Mucosa of rectum (tissue), 2 donors: ENCODE data around the gene MTHFSD.

Experiments used
- H3K27ac ChIP-seq, 2 donors: one replicate each; pipeline ENCODE4 v1.7.0; 2013; ENCODE audit warnings: inconsistent platforms in 2 of 2, low read depth in 2 of 2, low read length in 2 of 2
- H3K27me3 ChIP-seq, 2 donors: one replicate each; pipeline ENCODE4 v1.7.0; 2013; ENCODE audit warnings: low read length in 2 of 2; ENCODE audit not compliant: control insufficient read depth in 2 of 2, insufficient read depth in 2 of 2
- H3K36me3 ChIP-seq, 2 donors: one replicate each; pipeline ENCODE4 v1.7.0; 2013; ENCODE audit warnings: low read length in 2 of 2; ENCODE audit not compliant: control insufficient read depth in 2 of 2, insufficient read depth in 2 of 2
- H3K4me1 ChIP-seq, 2 donors: one replicate each; pipeline ENCODE4 v1.7.0; 2013; ENCODE audit warnings: low read length in 2 of 2, mild to moderate bottlenecking in 1 of 2; ENCODE audit not compliant: control insufficient read depth in 2 of 2, insufficient read depth in 2 of 2
- H3K4me3 ChIP-seq, 2 donors: one replicate each; pipeline ENCODE4 v1.7.0; 2013; ENCODE audit warnings: low read length in 2 of 2
- H3K9ac ChIP-seq, 2 donors: one replicate each; pipeline ENCODE4 v1.7.0; 2013; ENCODE audit warnings: low read length in 2 of 2, low read depth in 1 of 2, mild to moderate bottlenecking in 1 of 2
- H3K9me3 ChIP-seq, 2 donors: one replicate each; pipeline ENCODE4 v1.7.0; 2013; ENCODE audit warnings: low read length in 2 of 2; ENCODE audit not compliant: control insufficient read depth in 2 of 2
- donor health status: healthy.
- donor health status: Normal muscosa, but diverticular disease.

The MTHFSD gene

DNA sequence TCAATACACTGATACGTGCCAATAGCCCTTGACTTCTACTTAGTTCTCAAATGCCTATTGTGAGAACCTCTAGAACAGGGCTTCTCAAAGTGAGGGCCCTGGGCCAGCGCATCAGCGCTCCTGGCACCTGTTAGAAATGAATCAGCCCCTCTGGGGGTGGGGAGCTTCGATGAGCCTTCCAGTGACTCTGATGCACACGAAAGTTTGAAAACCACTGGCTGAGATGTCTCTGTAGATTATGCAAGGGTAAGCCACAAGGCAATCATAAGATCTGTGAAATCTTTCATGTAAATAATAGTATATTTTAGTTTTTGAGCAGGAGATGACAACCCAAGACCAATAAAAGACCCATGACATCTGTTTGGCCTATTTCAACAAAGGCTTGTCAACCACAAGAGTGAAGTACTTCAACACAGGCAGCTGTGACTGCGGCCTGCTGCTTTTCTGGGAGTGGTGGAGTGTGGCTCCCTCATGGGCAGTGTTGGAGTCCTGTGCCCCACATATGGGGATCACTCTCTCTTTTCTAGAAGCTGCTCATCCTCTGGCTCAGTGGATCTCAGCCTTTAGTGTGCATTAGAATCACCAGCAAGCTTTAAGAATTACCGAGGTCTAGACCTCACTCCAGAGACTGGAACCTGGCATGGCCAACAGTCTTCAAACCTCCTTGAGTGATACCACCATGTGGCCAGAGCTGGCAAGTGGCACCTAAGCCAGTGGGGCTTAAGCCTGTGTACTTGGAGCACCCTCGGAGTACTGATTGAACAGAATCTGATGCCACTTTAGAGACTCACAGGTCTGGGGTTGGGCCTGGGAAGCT, 5.8 kb downstream of the MTHFSD start:
- no peak overlapping the region for H3K4me3 ChIP-seq
- H3K27me3 ChIP-seq: no peaks in the 10 kb centered on the region
- no peak overlapping the region for H3K27ac ChIP-seq
- no peaks in the 10 kb centered on the region for H3K9me3 ChIP-seq
- H3K9ac ChIP-seq: no peak overlapping the region
- peaks cover 20 to 35% of the 10 kb centered on the region in 2 donors for H3K36me3 ChIP-seq
- peaks cover 1 to 3% of the 10 kb centered on the region in 2 donors for H3K4me1 ChIP-seq

DNA sequence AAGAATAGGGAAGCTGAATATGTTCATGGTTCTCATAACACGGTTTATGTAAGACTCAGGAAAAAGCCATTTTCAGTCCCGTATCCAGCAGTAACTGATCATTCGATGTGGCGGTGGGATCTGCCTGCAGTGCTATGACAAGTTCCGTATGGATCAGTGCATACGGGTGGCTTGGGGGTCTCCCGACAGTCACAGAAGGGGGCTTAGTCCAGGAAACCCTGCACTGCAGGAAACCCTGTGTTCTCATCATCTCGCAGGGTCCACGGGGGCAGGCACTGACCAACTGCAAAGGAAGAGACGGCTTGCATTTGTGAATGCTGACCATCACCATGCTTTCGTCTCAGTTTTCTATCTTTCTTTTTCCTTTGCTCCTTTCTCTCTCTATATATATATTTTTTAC, 7.7 kb downstream of the MTHFSD start:
- no peak overlapping the region for H3K27ac ChIP-seq
- no peaks in the 10 kb centered on the region for H3K9me3 ChIP-seq
- H3K9ac ChIP-seq: no peak overlapping the region
- H3K36me3 ChIP-seq: peaks cover 29 to 46% of the 10 kb centered on the region in 2 donors
- no peaks in the 10 kb centered on the region for H3K27me3 ChIP-seq
- H3K4me3 ChIP-seq: no peak overlapping the region
- H3K4me1 ChIP-seq: no peaks in the 10 kb centered on the region

DNA sequence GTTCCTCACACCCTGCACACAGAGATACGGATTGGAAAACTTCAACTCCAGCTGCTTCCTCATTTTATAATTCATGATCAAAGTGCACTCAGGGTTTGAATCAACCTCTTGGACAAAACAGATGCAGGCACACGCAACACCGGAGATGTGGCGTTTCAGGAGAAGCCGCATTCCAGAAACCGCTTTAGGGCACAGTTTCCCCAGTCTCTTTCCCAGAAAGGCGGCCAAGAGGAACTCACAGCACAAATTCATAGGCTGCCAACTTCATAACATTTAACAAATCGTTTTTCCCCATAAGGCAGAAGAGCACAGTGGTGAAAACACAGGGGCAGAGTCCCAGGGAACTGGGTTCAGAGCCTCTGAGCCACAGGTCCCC, 8.4 kb downstream of the MTHFSD start:
- no peaks in the 10 kb centered on the region for H3K9me3 ChIP-seq
- H3K9ac ChIP-seq: no peak overlapping the region
- peaks cover 30 to 51% of the 10 kb centered on the region in 2 donors for H3K36me3 ChIP-seq
- no peaks in the 10 kb centered on the region for H3K4me1 ChIP-seq
- no peaks in the 10 kb centered on the region for H3K27me3 ChIP-seq
- no peak overlapping the region for H3K27ac ChIP-seq
- no peak overlapping the region for H3K4me3 ChIP-seq

DNA sequence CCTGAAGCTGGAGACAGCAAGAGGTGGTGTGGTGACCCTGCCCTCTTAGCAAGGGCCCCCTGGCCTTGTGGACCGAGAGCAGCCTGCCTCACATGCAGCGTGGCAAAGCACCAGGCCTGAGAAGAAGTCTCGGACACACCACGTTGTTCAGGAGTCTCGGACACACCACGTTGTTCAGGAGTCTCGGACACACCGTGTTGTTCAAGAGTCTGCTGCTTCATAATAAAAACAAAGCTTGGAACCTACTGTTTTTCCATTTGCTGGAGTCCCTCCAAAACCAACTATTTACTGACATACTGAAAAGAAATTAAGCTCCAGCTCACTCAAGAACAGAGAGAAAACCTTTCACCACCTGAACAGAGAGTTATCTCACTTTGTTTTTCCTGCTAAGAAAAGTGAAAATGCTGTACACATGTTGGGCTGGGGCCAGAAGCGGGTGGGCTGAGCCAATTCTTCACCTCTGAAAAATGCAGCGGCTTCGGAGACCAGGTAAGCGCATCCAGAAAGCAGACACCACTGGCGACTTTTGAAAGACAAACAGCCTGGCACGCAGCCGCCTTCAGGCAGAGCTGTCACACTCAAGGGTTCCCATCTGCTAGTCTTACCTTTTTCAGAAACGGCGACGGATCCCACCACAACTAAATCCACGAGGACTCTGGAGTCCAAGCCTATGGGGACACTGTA, 8.9 kb downstream of the MTHFSD start:
- Histone ChIP-seq H3K4me3 (no peak overlapping the region), H3K9ac (no peak overlapping the region), H3K4me1 (no peaks in the 10 kb centered on the region), H3K9me3 (no peaks in the 10 kb centered on the region), H3K27me3 (no peaks in the 10 kb centered on the region), H3K27ac (no peak overlapping the region), H3K36me3 (peaks cover 34 to 56% of the 10 kb centered on the region in 2 donors)

DNA sequence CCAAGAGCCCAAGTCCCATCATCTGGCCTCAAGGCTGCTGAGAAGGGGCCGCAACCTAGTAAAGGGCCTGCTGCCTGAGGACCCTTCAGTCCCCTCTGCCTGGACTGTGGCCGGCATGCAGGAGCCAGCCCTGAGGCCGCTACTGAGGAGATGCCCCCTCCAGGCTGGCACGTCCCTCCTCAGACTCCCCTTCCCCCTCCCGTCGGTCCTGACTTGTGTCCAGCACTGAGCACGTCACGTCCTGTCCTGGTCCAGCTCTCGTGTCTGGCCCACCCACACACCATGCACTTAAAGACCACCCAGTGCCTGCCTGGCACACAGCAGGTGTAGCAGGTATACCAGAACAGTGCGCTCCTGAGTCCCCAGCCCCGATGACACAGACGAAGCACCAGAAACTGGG, 9.6 kb downstream of the MTHFSD start:
- Histone ChIP-seq H3K9me3 (no peaks in the 10 kb centered on the region), H3K36me3 (peaks cover 38 to 58% of the 10 kb centered on the region in 2 donors), H3K4me1 (no peaks in the 10 kb centered on the region), H3K27ac (no peak overlapping the region), H3K9ac (no peak overlapping the region), H3K4me3 (no peak overlapping the region), H3K27me3 (no peaks in the 10 kb centered on the region)

DNA sequence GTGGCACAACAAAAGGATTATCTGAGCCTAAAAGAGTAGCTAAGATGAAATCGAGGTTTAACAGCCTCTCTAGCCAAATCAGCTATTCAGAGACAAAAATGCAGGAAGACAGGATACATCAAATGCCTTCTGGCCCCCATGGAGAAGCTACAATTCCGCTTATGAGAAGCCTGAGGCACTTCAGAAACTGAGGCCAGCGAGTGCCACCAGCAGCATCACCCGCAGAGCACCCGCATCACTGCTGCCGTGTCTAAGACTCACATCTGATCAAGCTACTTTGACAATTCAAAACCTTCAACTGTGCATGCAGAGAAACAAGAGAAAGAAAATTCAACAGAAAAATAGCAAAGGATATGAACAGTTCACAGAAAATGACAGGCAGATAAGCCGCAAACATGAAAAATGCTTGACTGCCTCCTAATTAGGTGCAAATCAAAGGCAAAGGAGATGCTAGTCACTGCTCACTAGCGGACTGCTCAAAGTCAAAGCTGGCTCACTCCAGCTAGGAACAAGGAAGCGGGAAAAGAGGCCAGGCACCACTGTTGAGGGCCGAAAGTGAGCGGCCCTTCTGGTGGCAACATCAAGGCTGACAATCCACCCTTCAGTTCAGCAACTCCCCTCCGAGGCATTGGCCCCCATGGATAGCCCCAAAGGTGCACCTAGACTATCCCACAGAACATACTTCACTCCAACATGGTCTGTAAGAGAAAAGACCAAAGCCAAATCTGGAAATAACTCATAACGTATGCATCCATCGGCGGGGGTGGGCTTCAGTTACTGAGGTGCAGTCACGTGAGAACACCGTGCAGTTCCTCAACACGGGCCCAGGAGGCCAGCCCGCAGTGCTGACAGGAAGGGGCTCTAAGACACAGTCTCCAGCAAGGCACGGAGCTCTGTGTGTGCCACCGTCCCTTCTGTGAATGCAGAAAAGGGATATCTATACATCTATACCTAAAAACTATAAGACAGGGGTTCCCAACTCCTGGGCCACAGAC, 12.0 kb downstream of the MTHFSD start:
- H3K9me3 ChIP-seq: no peaks in the 10 kb centered on the region
- H3K27ac ChIP-seq: no peak overlapping the region
- H3K27me3 ChIP-seq: no peaks in the 10 kb centered on the region
- no peaks in the 10 kb centered on the region for H3K4me1 ChIP-seq
- H3K9ac ChIP-seq: no peak overlapping the region
- H3K4me3 ChIP-seq: no peak overlapping the region
- H3K36me3 ChIP-seq: peaks cover 59 to 71% of the 10 kb centered on the region in 2 donors

DNA sequence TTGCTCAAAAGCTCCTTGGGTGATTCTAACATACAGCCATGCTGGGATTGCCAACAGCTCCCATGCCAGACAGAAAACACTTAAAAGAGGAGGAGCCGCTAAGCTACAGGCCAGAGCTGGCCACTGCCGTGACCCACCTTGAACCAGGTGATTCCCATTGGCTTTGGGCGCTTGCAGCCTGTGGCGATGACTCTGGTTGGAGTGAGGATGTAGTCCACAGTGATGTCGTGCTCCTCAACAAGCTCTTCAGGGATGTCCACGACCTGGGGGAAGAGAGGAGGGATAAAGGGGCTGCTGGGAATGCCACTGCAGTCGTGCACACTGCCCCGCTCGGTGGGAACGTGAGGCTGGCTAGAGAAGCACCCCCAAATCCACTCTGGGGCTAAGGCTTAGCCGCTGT, 13.5 kb downstream of the MTHFSD start:
- no peak overlapping the region for H3K9ac ChIP-seq
- H3K27me3 ChIP-seq: no peaks in the 10 kb centered on the region
- no peak overlapping the region for H3K4me3 ChIP-seq
- no peaks in the 10 kb centered on the region for H3K4me1 ChIP-seq
- H3K36me3 ChIP-seq: peaks cover 52 to 66% of the 10 kb centered on the region in 2 donors
- no peak overlapping the region for H3K27ac ChIP-seq
- no peaks in the 10 kb centered on the region for H3K9me3 ChIP-seq

DNA sequence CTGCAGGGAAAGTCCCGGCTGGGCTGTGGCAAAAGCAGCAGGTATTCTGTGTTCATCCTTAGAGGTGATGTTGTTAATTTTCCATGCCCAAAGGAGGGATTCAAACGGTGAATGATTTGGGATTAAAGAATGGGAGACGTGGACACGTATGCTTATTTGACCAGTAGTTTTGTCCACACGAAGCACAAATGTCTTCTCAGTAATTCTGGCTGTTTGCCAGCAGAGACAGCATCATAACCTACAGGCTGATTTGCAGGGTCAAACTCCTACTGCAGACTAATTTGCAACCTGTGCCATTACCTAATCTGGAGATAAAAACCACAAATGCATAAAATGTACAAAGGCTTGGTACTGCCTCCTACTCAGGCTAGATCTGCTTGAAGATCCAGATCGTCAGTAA, 14.1 kb downstream of the MTHFSD start:
- H3K4me3 ChIP-seq: no peak overlapping the region
- H3K9ac ChIP-seq: no peak overlapping the region
- H3K36me3 ChIP-seq: peaks cover 48 to 68% of the 10 kb centered on the region in 2 donors
- H3K9me3 ChIP-seq: no peaks in the 10 kb centered on the region
- H3K27ac ChIP-seq: no peak overlapping the region
- no peaks in the 10 kb centered on the region for H3K27me3 ChIP-seq
- no peaks in the 10 kb centered on the region for H3K4me1 ChIP-seq

DNA sequence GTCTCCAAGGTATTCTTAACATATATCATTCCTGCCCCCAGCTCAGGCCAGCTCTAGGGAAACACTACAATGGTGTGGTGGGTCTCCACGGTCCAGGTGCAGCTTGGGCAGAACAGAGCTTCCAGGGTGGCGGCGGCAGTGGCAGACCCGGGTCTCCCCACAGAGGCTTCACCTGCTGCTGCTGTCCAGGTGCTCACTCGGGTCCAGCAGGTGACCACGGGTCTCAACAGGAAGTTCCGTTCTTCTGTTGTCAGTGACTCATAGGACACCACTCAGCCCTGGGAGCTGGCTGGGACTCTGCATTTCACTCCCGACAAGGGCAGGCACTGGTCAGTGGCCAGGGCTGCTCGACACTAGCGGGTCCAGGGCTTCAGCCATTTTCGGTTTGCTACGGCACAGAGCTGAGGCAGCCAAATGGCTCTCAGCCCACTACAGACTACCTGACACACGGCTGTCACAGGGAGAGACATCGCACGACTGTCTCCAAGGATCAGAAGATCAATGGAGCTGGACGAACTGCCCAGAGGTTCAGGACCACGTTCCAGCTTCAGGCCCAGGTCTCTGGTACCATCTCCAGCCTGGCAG, 16.7 kb downstream of the MTHFSD start:
- Histone ChIP-seq H3K9ac (no peak overlapping the region), H3K4me1 (no peaks in the 10 kb centered on the region), H3K4me3 (no peak overlapping the region), H3K27ac (no peak overlapping the region), H3K9me3 (no peaks in the 10 kb centered on the region), H3K36me3 (peaks cover 48 to 64% of the 10 kb centered on the region in 2 donors), H3K27me3 (no peaks in the 10 kb centered on the region)
